Liver (tissue), 9 donors: ENCODE results near the gene MTMR10. TPM values are rescaled to one million over a fixed set of nuclear protein-coding genes. Genes with fewer than 3 reads are reported as not detected.

ENCODE experiments used
- DNase-seq: peaks from one replicate; pipeline ENCODE4 v3.0.0-alpha.2; 2017; ENCODE audit warnings: low spot score
- H3K27ac ChIP-seq, 2 donors: one replicate each; pipeline ENCODE4 v1.7.0; 2013; ENCODE audit warnings: inconsistent platforms in 2 of 2, low read length in 2 of 2, control low read depth in 1 of 2, low read depth in 1 of 2, mild to moderate bottlenecking in 1 of 2
- H3K27me3 ChIP-seq, 4 donors: one replicate each; pipeline versions ENCODE4 v1.6.1 to v1.7.0; 2013; ENCODE audit warnings: low read length in 3 of 4, inconsistent platforms in 1 of 4, mild to moderate bottlenecking in 1 of 4, moderate library complexity in 1 of 4; ENCODE audit not compliant: control insufficient read depth in 4 of 4, insufficient read depth in 4 of 4
- H3K36me3 ChIP-seq, 4 donors: one replicate each; pipeline versions ENCODE4 v1.6.1 to v1.7.0; 2013; ENCODE audit warnings: low read length in 3 of 4, mild to moderate bottlenecking in 3 of 4, low read depth in 1 of 4, moderate library complexity in 1 of 4; ENCODE audit not compliant: control insufficient read depth in 4 of 4, insufficient read depth in 3 of 4
- H3K4me1 ChIP-seq, 4 donors: one replicate each; pipeline versions ENCODE4 v1.6.1 to v1.7.0; 2013; ENCODE audit warnings: low read length in 3 of 4, mild to moderate bottlenecking in 3 of 4, moderate library complexity in 1 of 4; ENCODE audit not compliant: control insufficient read depth in 4 of 4, insufficient read depth in 4 of 4
- H3K4me3 ChIP-seq, 3 donors: one replicate each; pipeline versions ENCODE4 v1.6.1 to v1.7.0; 2013; ENCODE audit warnings: low read length in 3 of 3, control low read depth in 1 of 3, low read depth in 1 of 3, mild to moderate bottlenecking in 1 of 3
- H3K9ac ChIP-seq, 2 donors: one replicate each; pipeline ENCODE4 v1.7.0; 2013; ENCODE audit warnings: low read length in 2 of 2, mild to moderate bottlenecking in 2 of 2, moderate library complexity in 2 of 2, control low read depth in 1 of 2, low read depth in 1 of 2
- H3K9me3 ChIP-seq, 4 donors: one replicate each; pipeline versions ENCODE4 v1.6.1 to v1.7.0; 2013; ENCODE audit warnings: low read length in 3 of 4; ENCODE audit not compliant: control insufficient read depth in 4 of 4
- EGR1 ChIP-seq, 2 donors: IDR thresholded peaks; 2 replicates each; pipeline ENCODE4 v1.6.1; 2016 to 2018; ENCODE audit warnings: antibody characterized with exemption in 2 of 2, low read depth in 2 of 2
- FOXA1 ChIP-seq: IDR thresholded peaks from 2 replicates; pipeline ENCODE4 v1.6.1; 2016; ENCODE audit warnings: antibody characterized with exemption
- FOXA2 ChIP-seq: IDR thresholded peaks from 2 replicates; pipeline ENCODE4 v1.6.1; 2016; ENCODE audit warnings: antibody characterized with exemption
- GABPA ChIP-seq, 2 donors: IDR thresholded peaks in 1 of 2; conservative IDR thresholded peaks in 1 of 2; 2 replicates each; pipeline ENCODE4 v1.6.1; 2016; ENCODE audit warnings: antibody characterized with exemption in 2 of 2, mild to moderate bottlenecking in 1 of 2, moderate library complexity in 1 of 2
- HNF4A ChIP-seq, 2 donors: conservative IDR thresholded peaks; 2 replicates each; pipeline ENCODE4 v1.6.1; 2016; ENCODE audit warnings: antibody characterized with exemption in 2 of 2, mild to moderate bottlenecking in 2 of 2
- HNF4G ChIP-seq: IDR thresholded peaks from 2 replicates; pipeline ENCODE4 v1.6.1; 2016; ENCODE audit warnings: antibody characterized with exemption
- JUND ChIP-seq, 2 donors: IDR thresholded peaks; 2 replicates each; pipeline ENCODE4 v1.6.1; 2016; ENCODE audit warnings: antibody characterized with exemption in 2 of 2
- NR2F2 ChIP-seq: IDR thresholded peaks from 2 replicates; pipeline ENCODE4 v1.6.1; 2016; ENCODE audit warnings: antibody characterized with exemption
- RAD21 ChIP-seq, 2 donors: IDR thresholded peaks; 2 replicates each; pipeline ENCODE4 v1.6.1; 2016; ENCODE audit warnings: antibody characterized with exemption in 2 of 2, mild to moderate bottlenecking in 2 of 2
- RXRA ChIP-seq, 2 donors: IDR thresholded peaks; 2 replicates each; pipeline ENCODE4 v1.6.1; 2017 to 2018; ENCODE audit warnings: antibody characterized with exemption in 2 of 2, mild to moderate bottlenecking in 1 of 2
- SP1 ChIP-seq: IDR thresholded peaks from 2 replicates; pipeline ENCODE4 v1.6.1; 2018; ENCODE audit warnings: antibody characterized with exemption, mild to moderate bottlenecking
- TAF1 ChIP-seq: conservative IDR thresholded peaks from 2 replicates; pipeline ENCODE4 v1.6.1; 2016; ENCODE audit warnings: antibody characterized with exemption, mild to moderate bottlenecking
- YY1 ChIP-seq: IDR thresholded peaks from 2 replicates; pipeline ENCODE4 v1.6.1; 2016; ENCODE audit warnings: antibody characterized with exemption, mild to moderate bottlenecking
- WGBS: extraction: QIAGEN DNeasy Blood & Tissue Kit; methylation state at CpG from one replicate; pipeline ENCODE4 v1.1.7; 2013; 5-methylcytosine and 5-hydroxymethylcytosine counted together
- polyA plus RNA-seq, 2 donors: library from polyadenylated mRNA; stranded (reverse) in 1 of 2; unstranded in 1 of 2; fragments of 200-250 nt in 1 of 2; fragments of >200 nt in 1 of 2; fragmentation: Nextera tagmentation in 1 of 2; extraction: Ambion mirVana in 1 of 2; gene quantifications; one replicate each; pipeline versions ENCODE4 v1.2.1 to v1.2.3, GENCODE V29; 2013 to 2015
- total RNA-seq, 2 donors: library from RNA; depleted of rRNA; stranded (reverse); fragments of >200 nt; gene quantifications; one replicate each; pipeline ENCODE4 v1.2.3, GENCODE V29; 2014
- TF ChIP-seq, protein P1 (sequence below): IDR thresholded peaks from 2 replicates; pipeline ENCODE4 v1.6.1; 2016; ENCODE audit warnings: antibody characterized with exemption
- TF ChIP-seq, protein P2 (sequence below): IDR thresholded peaks from 2 replicates; pipeline ENCODE4 v1.6.1; 2016; ENCODE audit warnings: antibody characterized with exemption
- TF ChIP-seq, protein P3 (sequence below): IDR thresholded peaks from 2 replicates; pipeline ENCODE4 v1.6.1; 2016; ENCODE audit warnings: antibody characterized with exemption
- TF ChIP-seq, protein P4 (sequence below): fragments of 150-350 bp; IDR thresholded peaks from 2 replicates; pipeline ENCODE4 v1.5.1; 2017; ENCODE audit warnings: improper control_type of control experiment, low read depth, low read length; ENCODE audit not compliant: missing input control
- TF ChIP-seq, protein P5 (sequence below): IDR thresholded peaks from 2 replicates; pipeline ENCODE4 v1.6.1; 2016; ENCODE audit warnings: antibody characterized with exemption, mild to moderate bottlenecking
- donor health status: healthy.
- donor health status: healthy.
- donor health status: healthy.
- donor health status: healthy.
- donor health status: healthy.

The MTMR10 gene
- total and polyA plus RNA-seq, 4 donors, result 8.7 to 31.3 (median 13.6) TPM

DNA sequence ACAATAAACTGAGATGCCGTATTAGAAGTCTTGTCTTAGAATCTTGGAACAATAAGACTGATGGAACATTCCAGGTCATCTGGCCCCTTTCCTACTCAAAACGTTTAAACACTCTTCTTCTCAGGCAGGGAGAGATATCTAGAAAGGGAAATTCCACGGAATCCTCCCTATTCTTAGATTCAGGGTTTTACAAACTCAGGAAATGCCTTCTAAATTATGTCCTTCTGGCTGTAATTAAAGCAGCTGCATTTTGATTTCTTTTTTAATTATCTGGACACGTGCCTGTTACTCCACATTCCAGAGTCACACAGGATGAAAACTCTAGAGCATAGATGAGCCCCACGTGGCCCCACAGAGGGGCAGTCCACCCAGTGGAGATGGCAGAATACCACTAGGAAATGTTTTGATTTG is 41.5 kb upstream of the MTMR10 start:
- Histone ChIP-seq H3K9me3 (no peaks in the 10 kb centered on the region), H3K36me3 (no peaks in the 10 kb centered on the region), H3K4me3 (no peak overlapping the region), H3K27ac (no peak overlapping the region), H3K9ac (no peak overlapping the region), H3K4me1 (no peaks in the 10 kb centered on the region), H3K27me3 (no peaks in the 10 kb centered on the region)
- no peak for TF ChIP-seq TAF1
- TF ChIP-seq, protein P1, sequence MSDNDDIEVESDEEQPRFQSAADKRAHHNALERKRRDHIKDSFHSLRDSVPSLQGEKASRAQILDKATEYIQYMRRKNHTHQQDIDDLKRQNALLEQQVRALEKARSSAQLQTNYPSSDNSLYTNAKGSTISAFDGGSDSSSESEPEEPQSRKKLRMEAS, result no peak
- no peak for TF ChIP-seq HNF4G
- TF ChIP-seq JUND (IDR thresholded peaks at IDR 0.05), result no peak
- TF ChIP-seq YY1, result no peak
- no peak for TF ChIP-seq FOXA1
- TF ChIP-seq, protein P2, sequence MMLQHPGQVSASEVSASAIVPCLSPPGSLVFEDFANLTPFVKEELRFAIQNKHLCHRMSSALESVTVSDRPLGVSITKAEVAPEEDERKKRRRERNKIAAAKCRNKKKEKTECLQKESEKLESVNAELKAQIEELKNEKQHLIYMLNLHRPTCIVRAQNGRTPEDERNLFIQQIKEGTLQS, result no peak
- TF ChIP-seq HNF4A (conservative IDR thresholded peaks at IDR 0.05), result no peak
- no peak for TF ChIP-seq RXRA (IDR thresholded peaks at IDR 0.05)
- TF ChIP-seq, protein P3, sequence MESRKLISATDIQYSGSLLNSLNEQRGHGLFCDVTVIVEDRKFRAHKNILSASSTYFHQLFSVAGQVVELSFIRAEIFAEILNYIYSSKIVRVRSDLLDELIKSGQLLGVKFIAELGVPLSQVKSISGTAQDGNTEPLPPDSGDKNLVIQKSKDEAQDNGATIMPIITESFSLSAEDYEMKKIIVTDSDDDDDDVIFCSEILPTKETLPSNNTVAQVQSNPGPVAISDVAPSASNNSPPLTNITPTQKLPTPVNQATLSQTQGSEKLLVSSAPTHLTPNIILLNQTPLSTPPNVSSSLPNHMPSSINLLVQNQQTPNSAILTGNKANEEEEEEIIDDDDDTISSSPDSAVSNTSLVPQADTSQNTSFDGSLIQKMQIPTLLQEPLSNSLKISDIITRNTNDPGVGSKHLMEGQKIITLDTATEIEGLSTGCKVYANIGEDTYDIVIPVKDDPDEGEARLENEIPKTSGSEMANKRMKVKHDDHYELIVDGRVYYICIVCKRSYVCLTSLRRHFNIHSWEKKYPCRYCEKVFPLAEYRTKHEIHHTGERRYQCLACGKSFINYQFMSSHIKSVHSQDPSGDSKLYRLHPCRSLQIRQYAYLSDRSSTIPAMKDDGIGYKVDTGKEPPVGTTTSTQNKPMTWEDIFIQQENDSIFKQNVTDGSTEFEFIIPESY, result no peak
- TF ChIP-seq, protein P4, sequence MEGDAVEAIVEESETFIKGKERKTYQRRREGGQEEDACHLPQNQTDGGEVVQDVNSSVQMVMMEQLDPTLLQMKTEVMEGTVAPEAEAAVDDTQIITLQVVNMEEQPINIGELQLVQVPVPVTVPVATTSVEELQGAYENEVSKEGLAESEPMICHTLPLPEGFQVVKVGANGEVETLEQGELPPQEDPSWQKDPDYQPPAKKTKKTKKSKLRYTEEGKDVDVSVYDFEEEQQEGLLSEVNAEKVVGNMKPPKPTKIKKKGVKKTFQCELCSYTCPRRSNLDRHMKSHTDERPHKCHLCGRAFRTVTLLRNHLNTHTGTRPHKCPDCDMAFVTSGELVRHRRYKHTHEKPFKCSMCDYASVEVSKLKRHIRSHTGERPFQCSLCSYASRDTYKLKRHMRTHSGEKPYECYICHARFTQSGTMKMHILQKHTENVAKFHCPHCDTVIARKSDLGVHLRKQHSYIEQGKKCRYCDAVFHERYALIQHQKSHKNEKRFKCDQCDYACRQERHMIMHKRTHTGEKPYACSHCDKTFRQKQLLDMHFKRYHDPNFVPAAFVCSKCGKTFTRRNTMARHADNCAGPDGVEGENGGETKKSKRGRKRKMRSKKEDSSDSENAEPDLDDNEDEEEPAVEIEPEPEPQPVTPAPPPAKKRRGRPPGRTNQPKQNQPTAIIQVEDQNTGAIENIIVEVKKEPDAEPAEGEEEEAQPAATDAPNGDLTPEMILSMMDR, result no peak
- TF ChIP-seq EGR1 (IDR thresholded peaks at IDR 0.05; ENCODE audit: low read depth in 2 of 2), result no peak
- TF ChIP-seq, protein P5, sequence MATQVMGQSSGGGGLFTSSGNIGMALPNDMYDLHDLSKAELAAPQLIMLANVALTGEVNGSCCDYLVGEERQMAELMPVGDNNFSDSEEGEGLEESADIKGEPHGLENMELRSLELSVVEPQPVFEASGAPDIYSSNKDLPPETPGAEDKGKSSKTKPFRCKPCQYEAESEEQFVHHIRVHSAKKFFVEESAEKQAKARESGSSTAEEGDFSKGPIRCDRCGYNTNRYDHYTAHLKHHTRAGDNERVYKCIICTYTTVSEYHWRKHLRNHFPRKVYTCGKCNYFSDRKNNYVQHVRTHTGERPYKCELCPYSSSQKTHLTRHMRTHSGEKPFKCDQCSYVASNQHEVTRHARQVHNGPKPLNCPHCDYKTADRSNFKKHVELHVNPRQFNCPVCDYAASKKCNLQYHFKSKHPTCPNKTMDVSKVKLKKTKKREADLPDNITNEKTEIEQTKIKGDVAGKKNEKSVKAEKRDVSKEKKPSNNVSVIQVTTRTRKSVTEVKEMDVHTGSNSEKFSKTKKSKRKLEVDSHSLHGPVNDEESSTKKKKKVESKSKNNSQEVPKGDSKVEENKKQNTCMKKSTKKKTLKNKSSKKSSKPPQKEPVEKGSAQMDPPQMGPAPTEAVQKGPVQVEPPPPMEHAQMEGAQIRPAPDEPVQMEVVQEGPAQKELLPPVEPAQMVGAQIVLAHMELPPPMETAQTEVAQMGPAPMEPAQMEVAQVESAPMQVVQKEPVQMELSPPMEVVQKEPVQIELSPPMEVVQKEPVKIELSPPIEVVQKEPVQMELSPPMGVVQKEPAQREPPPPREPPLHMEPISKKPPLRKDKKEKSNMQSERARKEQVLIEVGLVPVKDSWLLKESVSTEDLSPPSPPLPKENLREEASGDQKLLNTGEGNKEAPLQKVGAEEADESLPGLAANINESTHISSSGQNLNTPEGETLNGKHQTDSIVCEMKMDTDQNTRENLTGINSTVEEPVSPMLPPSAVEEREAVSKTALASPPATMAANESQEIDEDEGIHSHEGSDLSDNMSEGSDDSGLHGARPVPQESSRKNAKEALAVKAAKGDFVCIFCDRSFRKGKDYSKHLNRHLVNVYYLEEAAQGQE, result no peak
- TF ChIP-seq NR2F2, result no peak
- TF ChIP-seq GABPA (IDR thresholded peaks at IDR 0.05 in 1 of 2, conservative IDR thresholded peaks at IDR 0.05 in 1 of 2), result no peak
- no peak for TF ChIP-seq SP1
- no peak for TF ChIP-seq RAD21 (IDR thresholded peaks at IDR 0.05)
- no peak for TF ChIP-seq FOXA2
- WGBS, result 62% methylated on average over 5 of the region's 5 CpGs
- no peak for DNase-seq
